Tibial nerve (tissue), 4 donors: Measurements from ENCODE around the gene SORCS2. TPM values are rescaled to one million over a fixed set of nuclear protein-coding genes. Genes with fewer than 3 reads are reported as not detected.

ENCODE experiments used
- DNase-seq, 2 donors: peaks; one replicate each; pipeline ENCODE4 v3.0.0-alpha.2; 2019; ENCODE audit warnings: low spot score in 2 of 2
- H3K27ac ChIP-seq, 4 donors: fragments of 200-600 bp; sonication (generic) in 3 of 4; one replicate each; pipeline ENCODE4 v1.5.1; 2017 to 2019; ENCODE audit warnings: mild to moderate bottlenecking in 1 of 4
- H3K27me3 ChIP-seq, 2 donors: fragments of 200-600 bp; sonication (generic) in 1 of 2; one replicate each; pipeline versions ENCODE4 v1.5.1 to v1.6.0; 2017 to 2019
- H3K36me3 ChIP-seq, 3 donors: fragments of 200-600 bp; sonication (generic); one replicate each; pipeline ENCODE4 v1.5.1; 2018 to 2019
- H3K4me1 ChIP-seq, 4 donors: fragments of 200-600 bp; sonication (generic) in 3 of 4; one replicate each; pipeline ENCODE4 v1.5.1; 2017 to 2019
- H3K4me3 ChIP-seq, 4 donors: fragments of 200-600 bp; sonication (generic) in 3 of 4; one replicate each; pipeline ENCODE4 v1.5.1; 2017 to 2019; ENCODE audit warnings: mild to moderate bottlenecking in 1 of 4, moderate library complexity in 1 of 4
- H3K9me3 ChIP-seq, 4 donors: fragments of 200-600 bp; sonication (generic) in 3 of 4; one replicate each; pipeline ENCODE4 v1.5.1; 2017 to 2019
- CTCF ChIP-seq, 5 experiments: fragments of 200-600 bp in 3 of 5; fragments of 450-650 bp in 2 of 5; sonication (generic) in 3 of 5; IDR thresholded peaks; one replicate each; pipeline ENCODE4 v1.5.1; 2016 to 2019; ENCODE audit warnings: antibody characterized with exemption in 5 of 5, mild to moderate bottlenecking in 3 of 5, moderate library complexity in 2 of 5
- EP300 ChIP-seq, 2 donors: sonication (generic); formaldehyde crosslinking; IDR thresholded peaks; one replicate each; pipeline ENCODE4 v1.6.1; 2017; ENCODE audit warnings: antibody characterized with exemption in 2 of 2, mild to moderate bottlenecking in 1 of 2
- POLR2A ChIP-seq, 2 donors: fragments of 450-650 bp; IDR thresholded peaks; one replicate each; pipeline ENCODE4 v1.6.1; 2017; ENCODE audit warnings: antibody characterized with exemption in 2 of 2, mild to moderate bottlenecking in 2 of 2, moderate library complexity in 2 of 2
- WGBS, 2 donors: methylation state at CpG; one replicate each; pipeline ENCODE4 v1.1.5; 2018; 5-methylcytosine and 5-hydroxymethylcytosine counted together
- total RNA-seq, 4 donors: library from RNA; depleted of rRNA; stranded (reverse); fragments of >200 nt; gene quantifications; one replicate each; pipeline ENCODE4 v1.1.0, GENCODE V29; 2016

The SORCS2 gene
- total RNA-seq, 4 donors from 2014 or later: 15.6 to 48.9 (median 38.3) TPM

GRCh38 chr4:7710576-7711306 is 518.4 kb downstream of the SORCS2 start:
- Histone ChIP-seq H3K4me3 (no peak overlapping the region), H3K27me3 (no peaks in the 10 kb centered on the region), H3K9me3 (peaks cover 0 to 9% (median 0%) of the 10 kb centered on the region in 4 donors), H3K4me1 (peaks cover 0 to 5% (median 0%) of the 10 kb centered on the region in 4 donors), H3K36me3 (peaks cover 0 to 34% (median 0%) of the 10 kb centered on the region in 3 donors), H3K27ac (no peak overlapping the region)
- DNase-seq: no peak
- no peak for TF ChIP-seq POLR2A (IDR thresholded peaks at IDR 0.05)
- TF ChIP-seq CTCF (IDR thresholded peaks at IDR 0.05): no peak
- TF ChIP-seq EP300 (IDR thresholded peaks at IDR 0.05): no peak
- 68 to 77% methylated on average over 10 to 21 of the region's 21 CpGs for WGBS, 2 donors

- H3K9me3 ChIP-seq: peaks cover 0 to 9% (median 0%) of the 10 kb centered on the region in 4 donors
- WGBS, 2 donors: 91 to 99% methylated on average over 10 of the region's 10 CpGs
- H3K27me3 ChIP-seq: no peaks in the 10 kb centered on the region
- H3K27ac ChIP-seq: no peak overlapping the region
- TF ChIP-seq CTCF (IDR thresholded peaks at IDR 0.05) (no peak), POLR2A (IDR thresholded peaks at IDR 0.05) (no peak), EP300 (IDR thresholded peaks at IDR 0.05) (no peak)
- no peak for DNase-seq
- peaks cover 0 to 5% (median 0%) of the 10 kb centered on the region in 4 donors for H3K4me1 ChIP-seq
- H3K36me3 ChIP-seq: peaks cover 0 to 40% (median 0%) of the 10 kb centered on the region in 3 donors
- H3K4me3 ChIP-seq: no peak overlapping the region
Observed at GRCh38 chr4:7711307-7711963, 519.1 kb downstream of the SORCS2 start.

GRCh38 chr4:7712021-7712671 is 519.8 kb downstream of the SORCS2 start:
- no peaks in the 10 kb centered on the region for H3K27me3 ChIP-seq
- peaks cover 0 to 47% (median 0%) of the 10 kb centered on the region in 3 donors for H3K36me3 ChIP-seq
- TF ChIP-seq CTCF (IDR thresholded peaks at IDR 0.05) (no peak), EP300 (IDR thresholded peaks at IDR 0.05) (no peak), POLR2A (IDR thresholded peaks at IDR 0.05) (no peak)

GRCh38 chr4:7713757-7714156 is 521.4 kb downstream of the SORCS2 start:
- peaks cover 0 to 9% (median 0%) of the 10 kb centered on the region in 4 donors for H3K9me3 ChIP-seq
- DNase-seq: no peak
- 88 to 100% methylated on average over 1 to 7 of the region's 7 CpGs for WGBS, 2 donors
- no peak overlapping the region for H3K27ac ChIP-seq
- peaks cover 0 to 57% (median 0%) of the 10 kb centered on the region in 3 donors for H3K36me3 ChIP-seq
- H3K27me3 ChIP-seq: no peaks in the 10 kb centered on the region
- TF ChIP-seq POLR2A (IDR thresholded peaks at IDR 0.05): no peak
- TF ChIP-seq EP300 (IDR thresholded peaks at IDR 0.05): no peak
- TF ChIP-seq CTCF (IDR thresholded peaks at IDR 0.05): no peak
- H3K4me1 ChIP-seq: peaks cover 0 to 3% (median 0%) of the 10 kb centered on the region in 4 donors
- no peak overlapping the region for H3K4me3 ChIP-seq

More at GRCh38 chr4:7712021-7712671, 519.8 kb downstream of the SORCS2 start:
- Histone ChIP-seq H3K9me3 (peaks cover 0 to 9% (median 0%) of the 10 kb centered on the region in 4 donors), H3K4me1 (peaks cover 0 to 5% (median 0%) of the 10 kb centered on the region in 4 donors), H3K27ac (no peak overlapping the region), H3K4me3 (no peak overlapping the region)
- no peak for DNase-seq
- WGBS, 2 donors: 91 to 93% methylated on average over 19 of the region's 19 CpGs
